ENCODE results near the gene RNASEL. TPM values are rescaled to one million over a fixed set of nuclear protein-coding genes. Genes with fewer than 3 reads are reported as not detected.
A peak's percentile ranks its signal among the peaks of the same experiment; 100 is the strongest.

The RNASEL gene
- total RNA-seq, 4 donors from 2014 or later, result 12.3 to 17.9 (median 15.3) TPM

GRCh38 chr1:182589520-182589919 is 464 bp upstream of the RNASEL start:
- H3K9me3 ChIP-seq, result no peaks in the 10 kb centered on the region
- H3K27ac ChIP-seq, result peak overlapping the region; percentile 93 to 99 (median 97)
- no peak for DNase-seq
- H3K4me3 ChIP-seq (replicated peaks in 1 of 3), result no peak overlapping the region
- TF ChIP-seq POLR2A (IDR thresholded peaks at IDR 0.05) (no peak), CTCF (IDR thresholded peaks at IDR 0.05) (no peak)
- H3K36me3 ChIP-seq, result no peaks in the 10 kb centered on the region
- WGBS, 2 donors, result 81 to 89% methylated on average over 3 of the region's 3 CpGs
- H3K4me1 ChIP-seq, result peaks cover 0 to 18% of the 10 kb centered on the region in 2 donors
- no peaks in the 10 kb centered on the region for H3K27me3 ChIP-seq
- intact Hi-C loops (cut with DNase I), result no loop called here

GRCh38 chr1:182587666-182588499 is 1.2 kb downstream of the RNASEL start:
- intact Hi-C loops (cut with DNase I), result no loop called here
- 66 to 69% methylated on average over 4 of the region's 4 CpGs for WGBS, 2 donors
- peak overlapping the region in 2 of 3 donors; percentile 97 to 99 for H3K27ac ChIP-seq
- H3K4me3 ChIP-seq (replicated peaks in 1 of 3), result peak overlapping the region in 2 of 3 donors; percentile 48 to 87
- no peaks in the 10 kb centered on the region for H3K36me3 ChIP-seq
- H3K9me3 ChIP-seq, result no peaks in the 10 kb centered on the region
- H3K27me3 ChIP-seq, result no peaks in the 10 kb centered on the region
- TF ChIP-seq CTCF (IDR thresholded peaks at IDR 0.05) (no peak), POLR2A (IDR thresholded peaks at IDR 0.05) (no peak)
- H3K4me1 ChIP-seq, result peaks cover 0 to 23% of the 10 kb centered on the region in 2 donors
- DNase-seq, result no peak

GRCh38 chr1:182587093-182587492 is 2.0 kb downstream of the RNASEL start:
- no peak for TF ChIP-seq POLR2A (IDR thresholded peaks at IDR 0.05)
- no peak for TF ChIP-seq CTCF (IDR thresholded peaks at IDR 0.05)
- WGBS, 2 donors, result 1% methylated on average over 1 of the region's 1 CpG
- intact Hi-C loops (cut with DNase I), result no loop called here
- H3K4me3 ChIP-seq (replicated peaks in 1 of 3), result no peak overlapping the region
- H3K27me3 ChIP-seq, result no peaks in the 10 kb centered on the region
- no peaks in the 10 kb centered on the region for H3K9me3 ChIP-seq
- no peak overlapping the region for H3K27ac ChIP-seq
- peaks cover 0 to 23% of the 10 kb centered on the region in 2 donors for H3K4me1 ChIP-seq
- peaks cover 0 to under 1% of the 10 kb centered on the region in 2 donors for H3K36me3 ChIP-seq
- DNase-seq, result no peak

GRCh38 chr1:182586380-182586779 is 2.7 kb downstream of the RNASEL start:
- Histone ChIP-seq H3K4me3 (replicated peaks in 1 of 3) (no peak overlapping the region), H3K27ac (no peak overlapping the region), H3K36me3 (peaks cover 2 to 8% of the 10 kb centered on the region in 2 donors), H3K9me3 (no peaks in the 10 kb centered on the region), H3K27me3 (no peaks in the 10 kb centered on the region), H3K4me1 (peaks cover 0 to 23% of the 10 kb centered on the region in 2 donors)
- TF ChIP-seq CTCF (IDR thresholded peaks at IDR 0.05), result no peak
- no peak for TF ChIP-seq POLR2A (IDR thresholded peaks at IDR 0.05)
- 95 to 97% methylated on average over 11 of the region's 11 CpGs for WGBS, 2 donors
- DNase-seq, result no peak
- intact Hi-C loops (cut with DNase I), result no loop called here

GRCh38 chr1:182584746-182585145 is 4.3 kb downstream of the RNASEL start:
- Histone ChIP-seq H3K27me3 (no peaks in the 10 kb centered on the region), H3K4me1 (peaks cover 0 to 22% of the 10 kb centered on the region in 2 donors), H3K9me3 (no peaks in the 10 kb centered on the region), H3K27ac (no peak overlapping the region), H3K36me3 (peaks cover 8% of the 10 kb centered on the region in 2 donors), H3K4me3 (replicated peaks in 1 of 3) (no peak overlapping the region)
- WGBS, 2 donors, result 96 to 97% methylated on average over 4 of the region's 4 CpGs
- no peak for TF ChIP-seq POLR2A (IDR thresholded peaks at IDR 0.05)
- TF ChIP-seq CTCF (IDR thresholded peaks at IDR 0.05), result no peak
- no peak for DNase-seq
- intact Hi-C loops (cut with DNase I), result no loop called here
